T47D (cell line): Measurements from ENCODE around the gene INHA.

Experiments used
- DNase-seq, 2 experiments: peaks; one replicate each; pipeline versions ENCODE4 v3.0.0 to v3.0.0-alpha.2; 2011 to 2012; ENCODE audit warnings: low read depth in 1 of 2, low spot score in 1 of 2
- JUND ChIP-seq: IDR thresholded peaks from 2 replicates; pipeline ENCODE4 v1.6.1; 2012; ENCODE audit warnings: low read depth
- in situ Hi-C: cut with HindIII; loops from 2 replicates; pipeline ENCODE4 v1.10.0; 2016; ENCODE audit warnings: low sequenced_read_pairs, low pct_unique_long_range_greater_than_20kb

Gene INHA, protein sequence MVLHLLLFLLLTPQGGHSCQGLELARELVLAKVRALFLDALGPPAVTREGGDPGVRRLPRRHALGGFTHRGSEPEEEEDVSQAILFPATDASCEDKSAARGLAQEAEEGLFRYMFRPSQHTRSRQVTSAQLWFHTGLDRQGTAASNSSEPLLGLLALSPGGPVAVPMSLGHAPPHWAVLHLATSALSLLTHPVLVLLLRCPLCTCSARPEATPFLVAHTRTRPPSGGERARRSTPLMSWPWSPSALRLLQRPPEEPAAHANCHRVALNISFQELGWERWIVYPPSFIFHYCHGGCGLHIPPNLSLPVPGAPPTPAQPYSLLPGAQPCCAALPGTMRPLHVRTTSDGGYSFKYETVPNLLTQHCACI

DNA sequence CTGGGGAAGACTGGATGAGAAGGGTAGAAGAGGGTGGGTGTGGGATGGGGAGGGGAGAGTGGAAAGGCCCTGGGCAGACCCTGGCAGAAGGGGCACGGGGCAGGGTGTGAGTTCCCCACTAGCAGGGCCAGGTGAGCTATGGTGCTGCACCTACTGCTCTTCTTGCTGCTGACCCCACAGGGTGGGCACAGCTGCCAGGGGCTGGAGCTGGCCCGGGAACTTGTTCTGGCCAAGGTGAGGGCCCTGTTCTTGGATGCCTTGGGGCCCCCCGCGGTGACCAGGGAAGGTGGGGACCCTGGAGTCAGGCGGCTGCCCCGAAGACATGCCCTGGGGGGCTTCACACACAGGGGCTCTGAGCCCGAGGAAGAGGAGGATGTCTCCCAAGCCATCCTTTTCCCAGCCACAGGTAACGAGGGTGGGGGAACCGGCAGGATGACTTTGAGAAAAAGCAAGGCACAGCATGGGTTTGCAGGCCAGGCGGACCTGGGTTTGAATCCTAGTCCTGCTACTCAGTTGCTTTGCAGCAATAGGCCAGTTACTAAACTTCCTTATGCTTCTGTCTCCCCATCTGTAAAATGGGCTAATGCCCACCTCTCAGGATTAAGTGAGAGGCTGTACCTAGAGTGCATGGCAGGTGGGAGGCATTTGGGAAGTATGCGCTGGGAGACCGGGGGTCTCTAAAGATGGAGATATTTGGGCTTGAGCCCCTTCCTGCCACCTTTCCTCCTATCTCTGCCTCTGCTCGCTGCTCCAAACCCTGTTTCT is at the start of gene INHA:
INHA (plus strand) TSS at position 74 of the 765 bp plus-strand sequence; CDS start at position 139, 65 bp downstream.
- no peak for DNase-seq
- no peak for TF ChIP-seq JUND
- in situ Hi-C loops, result no loop called here

DNA sequence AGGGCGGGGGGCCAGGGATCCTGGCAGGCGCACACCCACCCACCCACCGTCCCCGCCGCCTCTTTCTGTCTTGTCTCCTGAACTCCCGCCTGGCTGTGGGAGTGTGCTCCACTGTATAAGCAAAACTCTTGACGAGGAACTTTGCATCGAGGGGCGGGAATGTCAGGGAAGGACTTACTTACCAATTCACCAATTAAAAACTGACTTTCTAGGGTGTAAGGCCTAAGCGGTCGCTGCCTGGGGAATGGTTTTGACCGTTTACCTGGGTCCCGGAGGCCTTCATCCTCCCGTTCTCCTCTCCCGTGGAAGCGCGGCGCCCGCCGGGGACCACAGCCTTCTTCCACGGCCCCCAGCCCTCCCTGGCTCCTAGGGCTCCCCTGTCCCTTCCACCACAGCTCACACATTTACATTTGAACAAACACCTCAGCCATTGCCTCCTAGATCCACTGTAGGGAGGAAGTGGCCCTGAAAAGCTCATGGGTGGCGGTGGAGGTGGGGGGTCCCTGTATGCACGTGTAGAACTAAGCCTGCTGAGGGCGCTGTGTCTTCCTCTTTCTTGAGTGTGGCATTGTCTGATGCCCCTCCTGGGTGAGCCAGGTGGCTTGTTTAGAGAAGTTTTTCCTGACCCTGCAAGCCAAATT is 49.0 kb upstream of the INHA start:
- DNase-seq, result no peak
- TF ChIP-seq JUND, result no peak
- in situ Hi-C loops, result no loop called here

DNA sequence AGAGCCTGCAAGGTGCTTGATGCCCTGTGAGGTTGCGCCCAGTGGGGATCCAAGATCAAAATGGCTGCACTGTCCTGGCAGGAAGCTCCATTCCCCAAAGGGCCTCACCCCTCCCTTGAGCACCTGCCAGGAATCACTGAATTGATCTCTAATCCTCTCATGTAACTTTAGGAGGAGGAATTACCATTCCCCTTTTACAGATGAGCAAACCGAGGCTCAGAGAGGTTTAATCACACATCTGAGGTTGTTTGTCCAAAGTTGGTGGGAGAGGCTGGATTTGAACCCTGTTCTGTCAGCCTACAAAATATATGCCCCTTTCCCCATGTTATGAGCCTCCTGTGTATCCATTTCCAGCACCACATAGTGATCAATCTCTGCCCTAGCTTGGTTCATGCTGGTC is 47.3 kb upstream of the INHA start:
- in situ Hi-C loops, result no loop called here
- no peak for TF ChIP-seq JUND
- no peak for DNase-seq

DNA sequence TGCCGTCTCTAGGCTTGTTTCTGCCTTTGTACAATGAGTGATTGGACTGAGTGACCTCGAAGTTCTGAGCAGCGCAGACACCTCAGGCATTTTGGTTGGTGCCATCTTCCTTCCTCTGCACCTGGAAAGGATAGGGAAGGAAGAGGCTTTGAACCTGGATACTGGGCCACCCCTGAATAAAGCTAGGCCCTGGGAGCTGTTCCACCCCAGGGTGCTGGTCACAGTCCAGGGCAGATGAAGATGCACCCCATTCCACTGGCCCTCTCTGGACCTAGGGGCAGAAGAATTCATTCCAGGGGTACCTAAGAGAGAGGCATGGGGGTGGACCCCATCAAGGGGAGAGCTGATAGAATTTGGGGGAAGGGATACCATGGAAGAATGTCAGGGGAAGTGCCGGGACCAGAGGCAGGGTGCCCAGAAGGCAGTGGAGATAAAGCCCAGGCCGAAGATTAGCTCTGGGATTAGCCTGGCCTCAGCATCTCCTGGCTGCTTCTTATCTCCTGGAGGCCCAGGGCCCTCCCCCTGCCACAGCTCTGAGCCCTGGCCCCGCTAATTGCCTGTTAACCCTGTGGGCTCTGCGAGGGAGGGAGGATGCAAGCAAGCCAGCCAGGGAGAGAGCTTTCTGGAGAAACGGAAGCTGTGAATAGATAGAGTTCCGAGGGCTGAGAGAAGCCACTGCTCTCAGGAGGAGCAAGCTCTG is 46.4 kb upstream of the INHA start:
- in situ Hi-C loops, result no loop called here
- DNase-seq, result no peak
- no peak for TF ChIP-seq JUND

DNA sequence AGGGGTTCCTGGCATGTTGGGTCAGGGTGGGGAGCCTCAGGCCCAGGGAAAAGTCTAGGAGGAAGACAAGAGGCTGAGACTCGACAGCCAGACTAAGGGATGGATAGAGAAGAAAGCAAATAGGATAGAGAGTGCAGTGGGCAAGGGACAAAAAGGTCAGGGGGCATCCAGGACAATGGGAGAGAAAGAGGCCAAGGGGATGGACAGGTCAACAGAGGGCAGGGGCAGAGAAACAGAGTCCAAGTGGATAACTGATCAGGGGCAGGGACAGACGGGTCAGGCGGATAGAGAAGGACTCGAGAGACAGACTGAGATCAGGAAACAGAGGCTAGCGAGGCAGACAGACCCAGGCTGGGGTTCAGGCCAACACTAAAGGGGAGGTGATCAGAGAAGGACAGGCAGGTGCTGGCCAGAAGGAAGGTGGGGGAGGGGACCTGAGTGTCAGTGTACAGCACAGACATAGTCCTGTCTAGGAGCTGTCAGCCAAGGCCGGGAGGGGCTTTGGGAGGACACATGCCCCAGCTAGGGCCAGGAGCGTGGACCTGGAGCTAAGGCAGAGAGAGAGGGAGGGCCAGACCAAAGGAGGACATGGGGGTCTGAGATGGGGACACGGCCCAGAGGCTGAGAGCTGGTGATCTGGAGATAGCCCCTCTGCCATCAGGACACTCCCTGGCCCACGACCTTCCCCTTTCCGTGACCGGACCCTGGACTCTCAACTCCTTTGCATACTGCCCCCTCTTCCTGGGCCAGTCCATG is 45.6 kb upstream of the INHA start:
- no peak for DNase-seq
- in situ Hi-C loops, result no loop called here
- no peak for TF ChIP-seq JUND

DNA sequence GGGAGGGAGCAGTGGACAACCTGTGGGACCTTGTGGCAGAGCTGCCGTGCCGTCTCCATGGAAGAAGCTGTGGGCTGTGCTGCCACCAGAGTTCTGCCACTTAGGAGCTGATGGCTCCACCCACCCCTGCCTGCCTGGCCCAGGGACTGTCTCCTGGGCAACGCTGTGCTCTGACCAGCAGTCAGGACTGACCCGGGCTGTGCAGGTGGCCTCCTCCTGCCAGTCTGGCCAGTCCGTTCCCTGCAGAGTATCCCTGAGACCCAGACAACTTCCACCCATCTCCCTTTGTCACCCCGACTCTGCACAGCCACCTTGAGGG is 45.1 kb upstream of the INHA start:
- peak in 1 of 2 experiments; percentile 32 for DNase-seq
- in situ Hi-C loops, result no loop called here
- TF ChIP-seq JUND, result no peak

DNA sequence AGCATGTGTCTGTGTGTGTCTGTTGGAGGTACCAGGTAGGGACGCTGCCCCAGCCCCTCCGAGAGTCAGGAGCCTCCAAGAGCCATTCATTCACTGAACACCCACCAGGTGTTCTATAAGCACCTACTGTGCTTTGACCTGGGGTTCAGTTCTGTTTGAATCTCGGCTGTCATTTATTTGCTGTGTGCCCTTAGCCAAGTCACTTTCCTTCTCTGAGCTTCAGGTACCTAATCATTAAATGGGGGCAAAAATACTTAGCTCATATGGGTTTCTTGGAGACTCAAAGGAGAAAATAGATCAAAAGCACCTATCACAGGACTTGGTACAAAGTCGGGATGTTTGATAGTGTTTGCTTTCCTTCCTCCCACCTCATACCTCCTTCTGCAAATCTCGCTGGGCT is 44.6 kb upstream of the INHA start:
- no peak for TF ChIP-seq JUND
- in situ Hi-C loops, result no loop called here
- DNase-seq, result no peak

DNA sequence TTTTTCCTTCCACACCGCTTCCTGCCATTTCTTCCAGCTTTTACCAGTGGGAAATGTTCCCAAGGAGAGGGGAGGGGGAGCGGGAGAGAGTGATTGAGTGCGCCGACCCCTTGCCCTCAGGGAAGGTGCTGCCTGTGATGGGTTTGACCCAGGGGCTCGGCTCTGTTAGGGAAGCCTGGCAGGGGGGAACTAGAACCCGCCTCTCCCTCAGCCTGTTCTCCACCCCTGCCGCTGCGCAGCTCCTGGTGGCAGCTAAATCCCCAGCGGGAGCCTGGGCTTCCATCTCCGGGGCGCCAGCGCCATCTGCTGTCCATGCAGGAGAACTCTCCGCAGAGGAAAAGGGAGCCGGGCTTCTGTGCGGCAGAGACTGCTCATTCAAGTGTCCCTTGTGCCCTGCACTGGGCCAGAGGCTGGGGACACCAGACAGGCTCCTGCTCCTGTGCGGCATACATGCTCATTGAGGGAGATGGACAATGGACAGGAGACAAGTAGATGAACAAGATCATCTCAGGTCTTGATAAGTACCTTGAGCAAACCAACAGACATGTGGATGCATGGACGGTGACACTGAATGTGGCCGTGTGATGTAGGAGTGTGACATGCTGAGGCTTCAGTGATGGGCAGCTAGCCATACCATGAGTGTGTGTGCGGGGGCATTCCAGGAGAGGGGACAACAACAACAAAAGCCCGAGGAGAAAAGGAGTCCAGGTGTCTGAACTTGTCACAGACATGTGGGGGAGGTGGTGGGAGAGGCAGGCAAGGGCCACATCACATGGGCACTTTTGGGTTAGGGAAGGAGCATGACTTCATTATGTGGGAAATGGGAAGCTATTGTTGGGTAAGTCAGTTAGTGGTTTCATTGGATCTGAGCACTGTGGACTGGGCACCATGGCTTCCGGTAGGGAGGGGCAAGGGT is 41.8 kb upstream of the INHA start:
- in situ Hi-C loops, result no loop called here
- TF ChIP-seq JUND, result no peak
- DNase-seq, result peak; percentile 80 to 86

DNA sequence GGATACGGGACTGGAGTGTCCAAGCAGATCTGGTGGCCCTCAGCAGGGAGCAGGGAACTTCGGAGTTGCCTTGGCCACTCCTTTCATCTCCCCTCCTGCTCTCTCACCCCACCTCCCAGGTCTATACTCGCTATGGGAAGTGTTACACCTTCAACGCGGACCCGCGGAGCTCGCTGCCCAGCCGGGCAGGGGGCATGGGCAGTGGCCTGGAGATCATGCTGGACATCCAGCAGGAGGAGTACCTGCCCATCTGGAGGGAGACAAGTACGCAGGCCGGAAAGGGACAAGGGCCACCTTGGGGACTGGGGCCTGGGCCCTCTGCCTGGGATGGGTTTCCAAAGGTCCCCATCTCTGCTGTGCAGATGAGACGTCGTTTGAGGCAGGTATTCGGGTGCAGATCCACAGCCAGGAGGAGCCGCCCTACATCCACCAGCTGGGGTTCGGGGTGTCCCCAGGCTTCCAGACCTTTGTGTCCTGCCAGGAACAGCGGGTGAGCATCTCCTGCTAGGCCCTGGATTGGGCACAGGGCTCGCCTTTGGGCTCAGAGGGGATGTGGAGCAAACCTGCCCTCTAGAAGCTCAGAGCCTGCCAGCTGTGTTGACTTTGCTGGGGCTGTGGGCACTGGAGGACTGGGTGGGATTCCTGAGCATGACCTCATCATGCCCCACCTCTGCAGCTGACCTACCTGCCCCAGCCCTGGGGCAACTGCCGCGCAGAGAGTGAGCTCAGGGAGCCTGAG is 40.3 kb upstream of the INHA start:
- DNase-seq, result no peak
- in situ Hi-C loops, result no loop called here
- TF ChIP-seq JUND, result no peak

DNA sequence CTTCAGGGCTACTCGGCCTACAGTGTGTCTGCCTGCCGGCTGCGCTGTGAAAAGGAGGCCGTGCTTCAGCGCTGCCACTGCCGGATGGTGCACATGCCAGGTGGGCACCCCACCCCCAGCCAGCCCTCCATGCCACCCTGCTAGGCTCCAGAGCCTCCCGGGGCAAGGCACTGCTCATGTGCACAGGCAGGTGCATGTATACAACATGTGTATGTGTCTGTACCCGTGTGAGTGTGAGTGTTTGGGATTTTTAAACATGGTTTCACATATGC is 39.8 kb upstream of the INHA start:
- in situ Hi-C loops, result no loop called here
- TF ChIP-seq JUND, result no peak
- DNase-seq, result no peak
